Measurements from ENCODE around the gene PSEN2.

- TF ChIP-seq CTCF (IDR thresholded peaks at IDR 0.05) = no peak
- no peak for TF ChIP-seq POLR2AphosphoS5 (IDR thresholded peaks at IDR 0.05)
- TF ChIP-seq POLR2A (IDR thresholded peaks at IDR 0.05) = no peak
- no peak for TF ChIP-seq EP300 (IDR thresholded peaks at IDR 0.05)
Measured at GRCh38 chr1:226821719-226822085, 48.7 kb upstream of the PSEN2 start.

Data from suprapubic skin (tissue), 4 donors.